GM12878 (cell line): ENCODE measurements around the gene C11orf16. TPM values are rescaled to one million over a fixed set of nuclear protein-coding genes. Genes with fewer than 3 reads are reported as not detected.

Experiments
- ATF7 ChIP-seq: fragments of 450-650 bp; IDR thresholded peaks from 2 replicates; pipeline ENCODE4 v1.6.1; 2016; ENCODE audit warnings: low read depth, mild to moderate bottlenecking
- BCL11A ChIP-seq: IDR thresholded peaks from 2 replicates; pipeline ENCODE4 v1.6.1; 2011; ENCODE audit warnings: low read depth, low read length
- CEBPB ChIP-seq, 2 experiments: fragments of 150-350 bp in 1 of 2; IDR thresholded peaks; 2 replicates each; pipeline ENCODE4 v1.6.1; 2012 to 2014; ENCODE audit warnings: low read depth in 2 of 2, low read length in 2 of 2, borderline replicate concordance in 1 of 2, inconsistent platforms in 1 of 2
- CHD1 ChIP-seq: IDR thresholded peaks from 2 replicates; pipeline ENCODE4 v1.6.1; 2012; ENCODE audit warnings: low read depth, low read length, improper control_type of control experiment
- CHD4 ChIP-seq: fragments of 200-600 bp; sonication (generic); IDR thresholded peaks from 2 replicates; pipeline ENCODE4 v1.6.1; 2016; ENCODE audit warnings: mild to moderate bottlenecking
- EED ChIP-seq: sonication (generic); IDR thresholded peaks from 2 replicates; pipeline ENCODE4 v1.6.1; 2016; ENCODE audit warnings: antibody characterized with exemption, low read depth
- EZH2 ChIP-seq: IDR thresholded peaks from 2 replicates; pipeline ENCODE4 v1.6.1; 2012; ENCODE audit warnings: low read depth, mild to moderate bottlenecking, control low read depth, inconsistent platforms, low read length, borderline replicate concordance; ENCODE audit not compliant: control insufficient read depth
- JUND ChIP-seq: IDR thresholded peaks from 2 replicates; pipeline ENCODE4 v1.6.1; 2012; ENCODE audit warnings: low read depth, mild to moderate bottlenecking, low read length, improper control_type of control experiment, moderate library complexity
- NR2C1 ChIP-seq: fragments of 450-650 bp; IDR thresholded peaks from 2 replicates; pipeline ENCODE4 v1.6.1; 2017; ENCODE audit warnings: antibody characterized with exemption, mild to moderate bottlenecking, moderate library complexity
- PAX8 ChIP-seq: fragments of 450-650 bp; IDR thresholded peaks from 2 replicates; pipeline ENCODE4 v1.6.1; 2017; ENCODE audit warnings: mild to moderate bottlenecking, moderate library complexity
- RBBP5 ChIP-seq: fragments of 200-600 bp; sonication (generic); conservative IDR thresholded peaks from 2 replicates; pipeline ENCODE4 v1.6.1; 2016
- SRF ChIP-seq, 2 experiments: IDR thresholded peaks; 2 replicates each; pipeline ENCODE4 v1.6.1; 2011; ENCODE audit warnings: low read depth in 2 of 2, low read length in 2 of 2, mild to moderate bottlenecking in 1 of 2, moderate library complexity in 1 of 2
- TCF12 ChIP-seq: IDR thresholded peaks from 2 replicates; pipeline ENCODE4 v1.6.1; 2011; ENCODE audit warnings: low read depth, mild to moderate bottlenecking, low read length
- WRNIP1 ChIP-seq: IDR thresholded peaks from 2 replicates; pipeline ENCODE4 v1.6.1; 2011; ENCODE audit warnings: low read depth, low read length, improper control_type of control experiment, borderline replicate concordance
- YBX1 ChIP-seq: fragments of 450-650 bp; IDR thresholded peaks from 2 replicates; pipeline ENCODE4 v1.6.1; 2016; ENCODE audit warnings: antibody characterized with exemption
- ZBED1 ChIP-seq: IDR thresholded peaks from 2 replicates; pipeline ENCODE4 v1.6.1; 2016; ENCODE audit warnings: borderline replicate concordance
- polyA plus RNA-seq, 11 experiments: library from polyadenylated mRNA; depleted of rRNA in 4 of 11; unstranded in 6 of 11; stranded (reverse) in 5 of 11; fragments of >200 nt; fragmentation: Nextera tagmentation in 4 of 11; fragmentation: Illumina TruSeq in 1 of 11; extraction: Ambion mirVana in 4 of 11; extraction: Trizol in 1 of 11; gene quantifications; 1 replicate in 1 of 11; 2 replicates in 10 of 11; pipeline versions ENCODE4 v1.2.1 to v1.2.3, GENCODE V29; 2011 to 2016; ENCODE audit warnings: inconsistent platforms in 2 of 11, missing spikeins in 2 of 11, low read depth in 1 of 11
- total RNA-seq, 4 experiments: library from RNA; depleted of rRNA in 3 of 4; stranded (reverse); fragments of >200 nt in 3 of 4; fragmentation: Illumina TruSeq in 1 of 4; extraction: Trizol in 1 of 4; gene quantifications; 2 replicates each; pipeline versions ENCODE4 v1.2.1 to v1.2.3, GENCODE V29; 2013 to 2021
- TF ChIP-seq, protein P1 (sequence below): fragments of 450-650 bp; IDR thresholded peaks from 2 replicates; pipeline ENCODE4 v1.6.1; 2017; ENCODE audit warnings: borderline replicate concordance
- TF ChIP-seq, protein P2 (sequence below): IDR thresholded peaks from 2 replicates; pipeline ENCODE4 v1.6.1; 2011; ENCODE audit warnings: mild to moderate bottlenecking, low read depth, low read length, moderate library complexity; ENCODE audit not compliant: insufficient replicate concordance
- TF ChIP-seq, protein P3 (sequence below): IDR thresholded peaks from 2 replicates; pipeline ENCODE4 v1.6.1; 2012; ENCODE audit warnings: low read depth, low read length, improper control_type of control experiment
- TF ChIP-seq, protein P4 (sequence below): fragments of 450-650 bp; IDR thresholded peaks from 2 replicates; pipeline ENCODE4 v1.6.1; 2016; ENCODE audit warnings: mild to moderate bottlenecking

Gene C11orf16
- total and polyA plus RNA-seq, 10 of the 15 experiments (the other 5 are each of a cell fraction or from before 2014, with no cell fraction given) = 0.05 to 0.39 (median 0.32) TPM; not detected in 7

DNA sequence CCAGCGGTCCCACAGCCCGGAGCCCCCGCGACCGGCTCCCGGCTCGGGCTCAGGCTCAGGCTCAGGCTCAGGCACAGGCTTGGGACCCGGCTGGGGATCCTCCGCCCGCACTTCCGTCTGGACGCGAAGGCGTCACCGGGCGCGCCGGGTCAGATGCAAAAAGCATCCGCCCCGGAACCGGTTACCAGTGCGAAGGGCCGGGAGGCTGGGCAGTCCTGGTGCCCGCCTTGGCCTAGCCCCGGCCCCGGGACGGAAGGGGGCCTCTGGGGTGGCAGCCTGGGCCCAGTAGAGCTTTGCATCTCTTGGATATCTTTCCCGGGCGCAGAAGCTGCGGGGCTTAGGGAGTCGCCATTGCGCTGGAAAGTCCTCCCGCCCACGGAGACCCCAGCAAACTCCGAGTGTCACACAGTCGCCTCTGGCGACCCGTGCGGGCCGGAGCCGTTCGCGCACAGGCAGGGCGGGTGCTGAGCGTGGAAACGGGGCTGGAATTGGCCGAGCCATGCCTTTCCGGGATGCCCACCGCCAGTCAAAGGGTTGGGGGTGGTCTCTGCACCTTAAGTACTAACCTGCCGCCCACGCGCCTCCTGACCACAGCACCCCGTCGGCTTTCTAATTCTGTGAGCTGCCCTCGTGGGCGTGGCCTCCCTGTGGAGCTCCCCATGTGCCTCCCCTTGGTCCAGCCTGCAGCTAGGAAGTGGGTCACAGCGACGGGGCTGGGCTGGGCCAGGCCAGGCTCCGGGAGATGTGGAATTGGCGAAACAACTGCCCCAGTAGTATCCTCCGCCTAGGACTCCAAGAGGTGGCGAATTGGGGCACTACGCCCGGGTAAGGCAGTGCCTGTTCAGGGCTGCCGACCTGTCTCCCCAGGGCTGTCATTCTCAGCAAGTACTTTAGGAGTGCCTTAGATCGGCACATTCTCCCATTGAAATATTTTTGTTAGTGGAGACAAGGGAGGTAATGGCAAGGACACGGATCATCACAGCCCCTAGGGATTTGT is 31.9 kb upstream of the C11orf16 start, which contains the start of gene TMEM9B (continued):
- 0 out of 2 replicates have a peak, but pooled peaks have one; percentile 41 for TF ChIP-seq ATF7
- TF ChIP-seq, protein P1, sequence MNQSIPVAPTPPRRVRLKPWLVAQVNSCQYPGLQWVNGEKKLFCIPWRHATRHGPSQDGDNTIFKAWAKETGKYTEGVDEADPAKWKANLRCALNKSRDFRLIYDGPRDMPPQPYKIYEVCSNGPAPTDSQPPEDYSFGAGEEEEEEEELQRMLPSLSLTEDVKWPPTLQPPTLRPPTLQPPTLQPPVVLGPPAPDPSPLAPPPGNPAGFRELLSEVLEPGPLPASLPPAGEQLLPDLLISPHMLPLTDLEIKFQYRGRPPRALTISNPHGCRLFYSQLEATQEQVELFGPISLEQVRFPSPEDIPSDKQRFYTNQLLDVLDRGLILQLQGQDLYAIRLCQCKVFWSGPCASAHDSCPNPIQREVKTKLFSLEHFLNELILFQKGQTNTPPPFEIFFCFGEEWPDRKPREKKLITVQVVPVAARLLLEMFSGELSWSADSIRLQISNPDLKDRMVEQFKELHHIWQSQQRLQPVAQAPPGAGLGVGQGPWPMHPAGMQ = no peak
- no peak for TF ChIP-seq CHD1
- TF ChIP-seq EED = peak; percentile 10; the same call in 1 of the 2 replicates
- TF ChIP-seq YBX1 = no peak
- TF ChIP-seq NR2C1 = peak; percentile 97
- TF ChIP-seq WRNIP1 = no peak; the same call in 1 of the 2 replicates
- TF ChIP-seq EZH2 = no peak
- no peak for TF ChIP-seq CHD4
- no peak; the same call in 1 of the 2 replicates for TF ChIP-seq TCF12
- no peak for TF ChIP-seq CEBPB (IDR thresholded peaks at IDR 0.05; ENCODE audit: borderline replicate concordance in 1 of 2, low read depth in 2 of 2, low read length in 2 of 2)
- no peak for TF ChIP-seq PAX8
- peak in 1 of 2 experiments; percentile 61; a peak in 1 of 4 replicates for TF ChIP-seq SRF (IDR thresholded peaks at IDR 0.05; ENCODE audit: low read depth in 2 of 2, low read length in 2 of 2)
- TF ChIP-seq, protein P2, sequence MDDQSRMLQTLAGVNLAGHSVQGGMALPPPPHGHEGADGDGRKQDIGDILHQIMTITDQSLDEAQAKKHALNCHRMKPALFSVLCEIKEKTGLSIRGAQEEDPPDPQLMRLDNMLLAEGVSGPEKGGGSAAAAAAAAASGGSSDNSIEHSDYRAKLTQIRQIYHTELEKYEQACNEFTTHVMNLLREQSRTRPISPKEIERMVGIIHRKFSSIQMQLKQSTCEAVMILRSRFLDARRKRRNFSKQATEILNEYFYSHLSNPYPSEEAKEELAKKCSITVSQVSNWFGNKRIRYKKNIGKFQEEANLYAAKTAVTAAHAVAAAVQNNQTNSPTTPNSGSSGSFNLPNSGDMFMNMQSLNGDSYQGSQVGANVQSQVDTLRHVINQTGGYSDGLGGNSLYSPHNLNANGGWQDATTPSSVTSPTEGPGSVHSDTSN = peak; percentile 16
- TF ChIP-seq, protein P3, sequence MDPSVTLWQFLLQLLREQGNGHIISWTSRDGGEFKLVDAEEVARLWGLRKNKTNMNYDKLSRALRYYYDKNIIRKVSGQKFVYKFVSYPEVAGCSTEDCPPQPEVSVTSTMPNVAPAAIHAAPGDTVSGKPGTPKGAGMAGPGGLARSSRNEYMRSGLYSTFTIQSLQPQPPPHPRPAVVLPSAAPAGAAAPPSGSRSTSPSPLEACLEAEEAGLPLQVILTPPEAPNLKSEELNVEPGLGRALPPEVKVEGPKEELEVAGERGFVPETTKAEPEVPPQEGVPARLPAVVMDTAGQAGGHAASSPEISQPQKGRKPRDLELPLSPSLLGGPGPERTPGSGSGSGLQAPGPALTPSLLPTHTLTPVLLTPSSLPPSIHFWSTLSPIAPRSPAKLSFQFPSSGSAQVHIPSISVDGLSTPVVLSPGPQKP = peak; percentile 80
- TF ChIP-seq ZBED1 = no peak; the same call in 1 of the 2 replicates
- no peak for TF ChIP-seq BCL11A
- no peak for TF ChIP-seq RBBP5
- TF ChIP-seq, protein P4, sequence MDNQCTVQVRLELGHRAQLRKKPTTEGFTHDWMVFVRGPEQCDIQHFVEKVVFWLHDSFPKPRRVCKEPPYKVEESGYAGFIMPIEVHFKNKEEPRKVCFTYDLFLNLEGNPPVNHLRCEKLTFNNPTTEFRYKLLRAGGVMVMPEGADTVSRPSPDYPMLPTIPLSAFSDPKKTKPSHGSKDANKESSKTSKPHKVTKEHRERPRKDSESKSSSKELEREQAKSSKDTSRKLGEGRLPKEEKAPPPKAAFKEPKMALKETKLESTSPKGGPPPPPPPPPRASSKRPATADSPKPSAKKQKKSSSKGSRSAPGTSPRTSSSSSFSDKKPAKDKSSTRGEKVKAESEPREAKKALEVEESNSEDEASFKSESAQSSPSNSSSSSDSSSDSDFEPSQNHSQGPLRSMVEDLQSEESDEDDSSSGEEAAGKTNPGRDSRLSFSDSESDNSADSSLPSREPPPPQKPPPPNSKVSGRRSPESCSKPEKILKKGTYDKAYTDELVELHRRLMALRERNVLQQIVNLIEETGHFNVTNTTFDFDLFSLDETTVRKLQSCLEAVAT = peak; percentile 53
- TF ChIP-seq JUND = no peak
